ENCODE results near the gene DAZAP2. TPM values are rescaled to one million over a fixed set of nuclear protein-coding genes. Genes with fewer than 3 reads are reported as not detected.

Gene DAZAP2, protein sequence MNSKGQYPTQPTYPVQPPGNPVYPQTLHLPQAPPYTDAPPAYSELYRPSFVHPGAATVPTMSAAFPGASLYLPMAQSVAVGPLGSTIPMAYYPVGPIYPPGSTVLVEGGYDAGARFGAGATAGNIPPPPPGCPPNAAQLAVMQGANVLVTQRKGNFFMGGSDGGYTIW
- 145 TPM for polyA plus RNA-seq (2013, experiment 1 of 2; ENCODE audit: insufficient read length)
- polyA plus RNA-seq (2013, experiment 2 of 2; ENCODE audit: insufficient read length), result 136 TPM

DNA sequence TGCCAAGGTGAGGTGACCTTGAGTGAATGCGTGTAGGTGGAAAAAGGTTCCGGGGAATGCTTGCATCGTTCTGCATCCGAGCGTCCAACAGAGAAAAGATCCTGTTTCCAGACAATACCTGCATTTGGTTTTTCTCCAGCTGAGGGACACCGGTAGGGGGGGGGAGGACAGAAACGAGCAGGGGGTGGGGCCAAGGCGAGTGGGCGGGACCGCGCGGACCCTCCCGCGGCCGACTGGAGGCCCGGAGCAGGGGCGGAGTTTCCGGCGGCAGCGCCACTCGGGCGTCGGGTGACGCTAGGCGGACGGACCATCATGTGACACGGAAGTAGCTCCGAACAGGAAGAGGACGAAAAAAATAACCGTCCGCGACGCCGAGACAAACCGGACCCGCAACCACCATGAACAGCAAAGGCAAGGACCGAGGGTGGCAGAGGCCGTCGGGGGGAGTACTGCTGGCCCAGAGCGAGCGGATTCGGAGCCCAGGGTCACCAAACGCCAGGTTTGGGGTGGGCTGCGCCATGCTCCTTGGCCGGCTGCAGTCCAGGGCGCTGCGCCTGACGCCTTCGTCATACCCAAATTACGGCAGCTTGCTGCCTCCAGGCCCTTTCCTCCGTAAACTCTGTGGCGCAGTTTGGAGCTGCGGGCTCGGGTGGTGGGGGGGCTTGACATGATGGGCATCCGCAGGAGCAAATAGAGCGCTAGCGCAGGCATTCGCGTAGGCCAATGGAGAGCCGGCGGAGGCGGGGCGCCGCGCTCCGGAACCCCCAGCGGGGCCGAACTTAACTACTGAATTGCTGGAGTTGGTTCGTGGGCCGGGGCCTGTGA, at the start of gene DAZAP2:
Gene DAZAP2 (plus strand): TSS at position 317 of the 825 bp plus-strand sequence. CDS start 82 bp downstream, at position 399.
- DNase-seq, result peak; percentile 94

DNA sequence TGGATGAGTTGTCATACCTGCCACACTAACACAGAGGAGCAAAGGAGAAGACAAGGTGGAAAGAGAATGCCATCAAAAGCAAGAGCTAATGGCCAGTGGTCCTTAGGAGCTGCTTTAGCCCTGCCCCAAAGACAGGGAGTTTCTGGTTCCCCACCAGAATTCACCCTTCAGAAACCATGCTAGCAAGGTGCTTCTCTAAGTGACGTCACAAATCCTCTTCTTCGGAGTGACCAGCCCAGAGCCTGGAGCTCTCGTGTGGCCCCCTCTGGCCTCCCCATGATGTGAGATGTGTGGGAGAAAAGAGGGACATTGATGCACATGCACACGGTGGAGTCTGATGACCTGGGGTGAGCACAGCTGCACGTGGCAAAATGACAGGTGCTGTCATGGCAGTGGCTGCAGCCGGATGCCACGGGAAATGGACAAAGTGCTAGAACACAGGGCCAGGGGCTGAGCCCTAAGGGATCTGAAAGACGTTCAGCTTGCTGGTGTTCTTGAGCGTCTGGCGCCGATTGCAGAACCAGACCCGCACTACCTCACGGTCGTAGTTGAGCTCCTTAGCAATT, 48.8 kb upstream of the DAZAP2 start:
- DNase-seq, result no peak

DNA sequence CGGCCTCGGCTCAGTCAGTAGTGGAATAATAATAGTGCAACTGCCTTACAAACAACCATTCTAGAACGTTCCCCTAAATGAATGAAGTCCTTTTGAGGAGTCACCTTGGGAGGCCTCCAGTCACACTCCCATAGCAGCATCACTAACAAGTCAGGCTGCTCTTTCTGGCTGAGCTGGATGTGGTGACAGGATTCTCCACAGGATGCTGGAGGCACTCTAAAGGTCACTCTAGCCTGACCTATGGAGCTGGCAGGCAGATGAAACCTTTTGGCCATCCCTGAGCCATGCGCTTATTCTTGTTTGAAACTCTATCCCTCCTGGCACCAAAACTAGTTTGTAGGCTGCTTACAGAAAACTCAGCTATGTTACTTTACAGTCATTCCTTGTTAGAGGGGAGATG, 47.8 kb upstream of the DAZAP2 start:
- no peak for DNase-seq

DNA sequence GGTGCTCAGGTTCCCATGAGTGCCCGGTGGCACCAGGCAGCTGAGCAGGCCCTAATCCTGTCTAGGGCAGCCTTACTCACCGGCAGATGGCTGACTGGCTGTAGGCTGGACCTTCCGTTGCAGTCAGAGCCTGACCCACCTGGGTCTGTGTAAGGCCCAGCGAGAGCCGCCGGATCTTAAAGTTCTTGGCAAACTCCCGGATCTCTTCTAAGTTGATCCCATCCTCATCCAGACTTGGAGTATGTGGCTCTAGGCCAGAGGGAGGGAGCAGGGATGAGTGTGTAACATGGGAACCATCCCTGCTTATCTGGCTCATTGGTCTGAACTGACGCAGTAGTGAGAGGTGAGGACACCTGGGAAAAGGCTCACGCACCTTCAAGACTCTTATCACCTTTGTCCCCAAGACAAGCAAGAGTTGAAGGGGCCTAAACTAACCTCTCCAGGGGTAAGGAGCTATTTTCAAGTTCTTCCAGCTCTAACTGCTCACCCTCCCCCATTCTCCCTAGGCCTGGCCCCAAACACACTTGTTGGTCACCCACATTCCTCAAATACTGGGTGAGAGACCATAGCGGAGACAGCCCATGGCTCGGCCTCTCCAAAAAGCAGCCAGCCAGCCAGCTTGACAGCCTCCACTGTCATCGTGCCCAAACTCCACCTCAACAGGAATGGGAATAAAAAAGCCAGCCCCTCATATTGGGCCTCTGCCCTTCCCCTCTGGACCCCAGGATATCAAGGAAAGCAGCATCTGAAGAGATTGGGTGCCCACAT, 46.9 kb upstream of the DAZAP2 start:
- DNase-seq, result no peak

DNA sequence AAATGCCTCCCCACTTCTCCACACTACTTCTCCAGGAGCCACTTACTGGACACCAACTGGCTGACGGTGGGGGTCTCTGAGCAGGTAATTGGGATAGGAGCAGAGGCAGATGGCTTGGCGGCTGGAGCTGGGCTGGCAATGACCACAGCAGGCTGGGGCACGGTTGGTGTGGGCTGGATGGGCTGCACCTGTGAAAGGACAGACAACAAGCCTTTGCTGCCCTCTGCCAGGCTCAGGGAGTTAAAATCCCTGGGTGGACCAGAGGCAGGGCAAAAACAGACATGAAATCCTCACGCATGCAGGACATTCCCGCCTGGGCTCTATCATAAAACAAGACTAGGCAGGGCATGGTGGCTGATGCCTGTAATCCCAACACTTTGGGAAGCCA, 46.3 kb upstream of the DAZAP2 start:
- DNase-seq, result no peak

DNA sequence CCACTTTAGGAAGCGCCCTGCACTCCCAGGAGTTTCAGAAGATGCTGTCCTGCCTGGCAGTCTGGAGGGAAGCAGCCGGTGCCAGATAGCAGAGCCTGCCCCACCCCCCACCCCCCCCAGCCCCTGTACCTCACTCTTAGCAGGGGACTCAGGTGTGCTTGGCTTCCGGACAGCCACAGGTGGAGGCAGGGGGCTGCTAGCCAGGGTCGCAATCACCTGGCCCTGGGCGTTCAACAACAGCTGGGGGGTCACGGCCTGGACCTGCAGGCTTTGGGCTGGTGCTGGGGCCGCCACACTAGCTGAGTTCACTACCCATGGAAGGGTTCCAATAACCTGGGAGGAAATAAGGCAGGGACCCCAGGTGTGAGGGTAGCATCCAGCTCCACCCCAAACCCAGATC, 42.8 kb upstream of the DAZAP2 start:
- no peak for DNase-seq

DNA sequence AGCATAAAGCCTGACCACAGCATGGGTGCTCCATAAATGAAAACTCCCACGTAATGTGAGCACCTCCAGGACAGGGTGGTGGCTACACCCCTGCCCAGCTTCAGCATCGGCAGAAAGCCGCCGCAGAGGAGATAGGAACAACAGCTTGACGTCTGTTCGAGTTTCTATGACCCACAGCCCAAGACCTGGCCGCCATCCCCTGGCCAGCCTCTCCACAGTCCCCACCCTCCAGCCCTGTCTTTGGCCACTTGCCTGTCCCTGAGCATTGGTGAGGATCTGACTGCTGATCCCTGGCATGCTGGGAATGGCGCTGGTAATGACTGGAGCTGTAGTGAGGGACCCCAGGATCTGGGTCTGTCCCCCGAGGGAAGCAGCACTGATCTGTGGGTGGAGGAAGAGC, 42.1 kb upstream of the DAZAP2 start:
- DNase-seq, result no peak

DNA sequence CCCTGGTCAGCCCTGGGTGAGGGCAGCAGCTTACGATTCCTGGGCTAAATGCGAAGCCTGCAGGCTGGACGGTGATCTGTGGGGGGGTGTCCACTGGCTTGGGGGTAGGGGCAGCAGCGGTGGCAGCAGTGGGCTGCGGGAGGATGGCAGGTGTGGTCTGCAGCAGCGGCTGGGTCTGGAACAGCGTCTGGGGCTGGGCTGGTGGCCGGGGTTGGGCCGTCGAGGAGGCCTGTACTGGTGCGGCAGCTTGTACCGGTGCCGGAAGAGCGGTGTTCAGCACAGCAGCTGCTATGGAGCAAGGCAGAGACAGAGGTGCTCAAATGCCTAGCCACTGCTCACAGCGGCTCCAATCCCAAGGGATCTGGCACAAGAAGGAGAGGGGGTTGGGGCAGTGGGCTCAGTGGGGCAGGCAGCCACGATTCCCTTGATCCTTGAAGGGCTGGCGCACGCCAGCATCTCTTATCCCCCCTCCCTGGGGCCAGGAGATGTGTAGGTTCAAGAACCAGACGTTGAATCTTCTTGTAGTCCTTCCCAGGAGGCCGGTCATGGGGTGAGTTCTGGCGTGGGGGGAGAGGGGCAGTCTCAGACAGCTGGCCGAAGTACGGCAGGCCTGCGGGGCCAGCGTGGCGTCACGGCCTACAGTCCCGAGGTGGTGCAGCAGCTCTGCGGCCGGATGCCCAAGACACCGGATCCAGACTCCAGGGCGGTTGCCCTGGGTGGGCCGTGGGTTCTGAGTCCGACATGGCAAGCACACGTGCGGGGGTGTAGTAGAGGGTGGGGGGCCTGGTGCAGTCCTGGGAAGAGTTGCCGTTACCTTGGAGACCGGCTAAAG, 40.7 kb upstream of the DAZAP2 start:
- no peak for DNase-seq

DNA sequence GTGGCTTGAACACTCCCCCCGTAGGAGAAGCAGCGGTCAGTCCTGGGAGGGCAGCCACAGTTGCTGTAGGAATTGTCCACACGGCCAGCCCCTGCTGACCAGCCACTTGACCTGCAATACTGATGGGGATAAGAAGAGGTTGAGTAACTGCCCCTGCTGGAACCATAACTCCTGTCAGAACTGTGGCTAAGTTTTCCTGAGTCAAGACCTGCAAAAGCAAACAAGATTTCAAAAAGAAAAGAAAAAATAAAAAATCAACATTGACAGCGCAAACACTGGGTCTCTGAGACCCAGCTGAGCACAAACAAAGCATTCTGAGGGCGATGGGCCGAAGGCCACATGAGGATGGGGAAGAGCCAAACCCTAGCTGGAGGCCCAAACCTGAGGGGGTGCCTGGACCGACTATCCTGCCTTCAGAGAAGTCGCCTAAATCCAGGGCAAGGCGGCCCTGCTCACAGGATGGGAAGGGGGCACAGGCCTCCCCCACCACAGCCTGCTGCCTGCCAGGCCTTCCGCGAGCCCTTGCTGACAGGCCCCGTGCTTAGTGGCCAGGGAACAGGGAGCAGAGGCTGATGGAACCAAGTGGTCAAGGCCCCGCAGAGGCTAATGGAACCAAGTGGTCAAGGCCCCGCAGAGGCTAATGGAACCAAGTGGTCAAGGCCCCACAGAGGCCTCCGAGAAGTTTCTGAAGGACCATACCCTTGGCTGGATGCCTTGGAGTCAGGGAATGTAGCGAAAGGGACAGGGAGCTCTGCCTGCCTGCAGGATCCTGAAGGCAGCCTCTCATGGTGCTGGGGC, 39.9 kb upstream of the DAZAP2 start:
- no peak for DNase-seq

DNA sequence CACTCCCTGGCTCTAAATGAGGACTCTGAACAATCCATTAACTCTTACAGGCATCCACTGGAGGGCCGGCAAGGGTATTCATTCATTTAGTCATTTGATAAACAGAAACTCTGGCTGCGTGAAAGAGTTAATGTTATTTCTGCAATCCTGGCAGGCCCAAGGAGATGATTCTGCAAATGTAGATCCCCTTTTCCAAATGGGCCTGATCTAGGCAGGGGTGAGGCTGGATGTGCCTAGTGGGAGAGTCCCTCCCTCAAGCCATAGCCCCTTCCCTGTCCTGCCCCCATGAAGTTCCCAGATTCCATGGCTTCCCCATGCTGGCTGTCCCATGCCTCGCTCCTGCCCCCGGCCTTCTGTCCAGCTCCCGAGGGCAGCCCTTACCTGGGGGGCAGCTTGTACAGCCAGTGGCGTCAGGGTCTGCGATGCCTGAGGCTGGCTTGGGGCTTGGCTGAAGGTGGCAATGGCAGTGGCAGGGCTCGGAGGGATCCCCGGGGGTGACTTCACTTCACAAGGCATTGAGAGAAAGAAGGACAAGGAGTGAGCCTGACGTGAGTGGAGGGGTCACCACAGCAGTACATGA, 39.2 kb upstream of the DAZAP2 start:
- DNase-seq, result no peak

DNA sequence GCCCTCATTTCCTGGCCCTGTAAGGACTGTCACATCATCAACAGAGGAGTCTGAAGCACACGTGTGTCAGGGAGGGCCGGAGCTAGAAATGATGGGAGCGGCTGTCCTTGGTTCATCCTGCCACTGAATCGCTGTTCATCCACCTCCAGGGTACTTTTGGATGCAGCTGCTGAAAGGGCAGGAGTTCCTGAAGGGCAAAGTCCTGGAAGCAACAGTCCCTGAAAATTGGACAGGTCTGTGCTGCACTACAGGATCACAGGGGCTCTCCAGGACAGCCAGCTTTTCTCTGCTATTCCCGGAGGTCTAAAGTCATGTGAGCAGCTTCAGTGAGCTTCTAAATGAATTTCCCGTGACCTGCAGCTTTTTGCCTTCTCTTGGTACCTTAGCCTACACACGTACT, 38.5 kb upstream of the DAZAP2 start:
- no peak for DNase-seq

DNA sequence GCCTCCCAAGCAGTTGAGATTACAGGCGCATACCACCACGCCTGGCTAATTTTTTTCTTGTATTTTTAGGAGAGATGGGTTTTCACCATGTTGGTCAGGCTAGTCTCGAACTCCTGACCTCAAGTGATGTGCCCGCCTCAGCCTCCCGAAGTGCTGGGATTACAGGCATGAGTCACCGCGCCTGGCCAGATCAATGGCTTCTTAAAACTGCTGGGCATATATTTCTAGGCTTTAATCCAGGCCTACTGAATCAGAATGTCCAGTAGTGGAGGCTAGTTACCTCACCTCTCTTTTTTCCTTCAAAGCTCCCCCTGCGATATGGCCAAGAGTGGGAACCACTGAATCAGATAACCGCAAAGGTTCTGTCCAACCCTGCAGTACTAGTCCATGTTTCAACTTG, 37.8 kb upstream of the DAZAP2 start:
- DNase-seq, result no peak

DNA sequence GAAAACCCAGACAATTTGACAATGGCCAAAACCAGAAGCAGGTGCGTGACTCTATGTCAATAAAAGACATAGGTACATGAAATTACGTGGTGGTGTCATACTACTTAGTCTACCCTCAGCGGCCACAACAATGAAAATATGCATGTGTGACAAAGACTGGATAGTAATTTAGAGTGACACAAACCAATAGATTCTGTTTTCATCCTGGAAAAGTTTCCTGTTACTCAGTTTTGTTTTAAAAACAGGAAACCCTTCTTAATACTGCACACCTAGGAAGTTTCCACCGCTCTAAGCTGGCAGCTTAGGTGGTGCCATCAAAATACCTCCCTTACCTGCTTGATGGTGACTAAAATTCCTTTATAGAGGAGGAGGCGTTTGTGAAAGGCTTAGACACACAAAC, 35.9 kb upstream of the DAZAP2 start:
- DNase-seq, result no peak

DNA sequence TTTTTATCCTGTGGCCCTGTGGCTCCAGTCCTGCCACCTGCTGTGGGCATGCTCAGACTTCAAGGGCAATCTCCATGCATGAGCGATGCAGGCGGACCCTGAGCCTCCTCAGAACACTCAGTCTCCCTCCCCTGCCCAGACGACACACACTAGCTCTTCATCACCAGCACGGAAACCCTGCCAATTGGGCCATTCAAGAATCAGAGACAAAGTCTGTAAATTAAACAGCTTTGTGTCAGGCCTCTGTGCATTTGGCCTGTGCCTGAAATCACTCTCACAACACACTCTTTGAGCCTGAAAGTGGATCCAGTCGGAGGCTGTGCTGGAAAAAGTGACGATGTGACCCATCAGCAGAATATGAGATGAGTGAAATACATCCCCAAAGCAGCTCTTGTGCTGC, 33.3 kb upstream of the DAZAP2 start:
- no peak for DNase-seq

DNA sequence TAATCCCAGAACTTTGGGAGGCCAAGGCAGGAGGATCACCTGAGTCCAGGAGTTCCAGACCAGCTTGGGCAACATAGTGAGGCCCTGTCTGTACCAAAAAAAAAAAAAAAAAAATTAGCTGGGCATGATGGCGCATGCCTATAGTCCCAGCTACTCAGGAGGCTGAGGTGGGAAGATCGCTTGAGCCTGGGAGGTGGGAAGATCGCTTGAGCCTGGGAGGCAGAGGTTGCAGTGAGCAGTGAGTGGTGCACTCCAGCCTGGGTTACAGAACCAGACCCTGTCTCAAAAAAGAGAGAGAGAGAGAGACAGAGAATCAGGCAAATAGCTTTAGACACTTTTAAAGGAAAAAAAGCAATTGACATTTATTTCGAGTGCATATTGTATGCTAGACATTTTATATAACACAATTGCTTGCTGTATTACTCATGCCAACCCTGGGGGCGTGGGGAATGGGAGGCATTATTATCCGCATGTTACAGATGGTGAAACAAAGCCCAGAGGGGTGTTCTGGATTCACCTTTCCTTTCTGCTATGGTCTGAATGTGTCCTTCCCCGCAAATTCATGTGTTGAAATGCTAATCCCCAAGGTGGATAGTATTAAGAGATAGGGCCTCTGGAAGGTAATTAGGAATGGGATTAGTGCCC, 30.5 kb upstream of the DAZAP2 start:
- no peak for DNase-seq

DNA sequence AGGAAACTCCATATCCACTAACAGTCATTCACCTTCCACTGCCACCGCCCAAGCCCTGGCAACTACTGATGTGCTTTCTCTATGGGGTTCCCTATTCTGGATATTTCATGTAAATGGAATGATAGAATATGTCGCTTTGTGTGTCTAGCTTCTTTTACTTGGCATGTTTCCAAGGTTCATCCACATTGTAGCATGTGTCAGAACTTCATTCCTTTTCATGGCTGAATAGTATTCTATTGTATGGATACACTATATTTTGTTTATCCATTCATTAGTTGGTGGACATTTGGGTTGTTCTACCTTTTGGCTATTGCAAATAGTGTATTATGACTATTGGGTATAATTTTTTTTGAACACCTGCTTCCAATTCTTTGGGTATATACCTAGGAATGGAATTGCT, 29.4 kb upstream of the DAZAP2 start:
- DNase-seq, result no peak

DNA sequence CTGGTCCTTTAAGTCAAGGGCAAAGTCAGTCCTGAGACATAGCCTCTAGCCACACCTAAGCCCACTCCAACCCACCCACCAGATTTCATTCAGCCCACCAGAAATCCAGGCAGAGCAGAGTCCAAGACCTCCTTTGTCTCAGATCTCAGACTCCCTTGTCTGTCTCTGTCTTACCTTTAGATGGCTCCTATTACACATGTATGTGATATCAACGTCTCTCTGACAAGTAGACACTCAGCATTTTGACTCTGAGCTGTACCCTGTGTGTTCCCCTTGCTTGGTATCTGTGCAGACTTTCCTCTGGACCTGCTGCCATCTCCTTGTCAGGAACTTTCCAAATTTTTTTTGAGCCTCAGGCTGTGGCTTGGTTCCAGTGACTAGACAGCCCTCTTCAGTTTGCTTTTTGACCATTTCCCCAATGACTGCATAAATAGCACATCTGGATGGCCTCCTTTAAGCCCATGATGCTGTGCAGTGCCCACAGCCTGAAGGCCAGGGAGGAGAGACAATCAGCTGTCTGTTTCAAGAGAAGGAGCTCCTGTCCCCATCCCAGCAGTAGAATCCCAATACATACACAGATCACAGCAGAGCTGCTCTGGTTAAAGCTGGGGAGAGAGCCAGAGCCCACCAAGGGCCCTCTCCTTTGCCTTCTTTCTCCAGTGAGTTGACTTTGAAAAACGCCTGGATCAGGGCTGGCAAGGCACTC, 27.8 kb upstream of the DAZAP2 start:
- no peak for DNase-seq

DNA sequence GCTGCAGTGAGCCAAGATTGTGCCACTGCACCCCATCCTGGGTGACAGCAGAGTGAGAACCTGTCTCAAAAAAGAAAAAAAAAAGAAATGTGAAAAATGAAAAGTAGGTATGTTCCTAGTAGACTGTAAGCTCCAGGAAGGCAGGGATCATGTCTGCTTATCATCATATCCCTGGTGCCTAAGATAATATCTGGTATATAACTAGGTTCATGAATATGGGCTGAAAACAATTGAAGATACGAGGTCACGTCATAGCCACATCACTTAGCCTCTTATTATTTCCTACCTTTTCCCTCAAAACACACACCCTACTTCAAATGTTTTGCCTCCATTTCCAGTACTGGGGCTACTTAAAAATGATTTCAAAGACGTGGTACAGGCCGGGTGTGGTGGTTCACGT, 23.7 kb upstream of the DAZAP2 start:
- no peak for DNase-seq

DNA sequence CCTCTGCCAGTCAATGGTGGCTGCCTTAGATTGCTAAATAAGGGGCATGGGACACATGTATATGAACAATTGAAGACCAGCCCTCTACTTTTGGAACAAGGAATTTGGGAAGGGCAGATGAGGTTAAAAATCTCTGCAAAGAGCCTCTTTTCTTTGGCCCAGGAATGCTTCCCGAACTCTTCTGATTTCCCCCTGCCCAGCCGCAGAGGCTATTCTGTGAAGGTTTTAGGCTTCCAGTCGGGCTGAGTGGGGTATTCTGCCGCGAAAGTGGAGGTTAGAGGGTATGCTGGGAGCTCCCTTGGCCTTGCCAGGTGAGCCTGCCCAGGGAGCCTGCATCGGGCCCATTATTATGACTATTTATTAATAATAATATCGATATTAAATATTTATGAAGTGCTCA, 22.0 kb upstream of the DAZAP2 start:
- DNase-seq, result no peak

Measured in fibroblast of skin of back (primary cell).